Measurements from ENCODE around the gene TBK1.

TBK1 gene
- 62.6 to 130 (median 92.4) reads per million in 4 experiments for total RNA-seq

- DNase-seq, result peak; percentile 21
Measured at GRCh38 chr12:64451687-64452558, at the start of gene TBK1. Gene TBK1 (plus strand): TSS chr12:64452120. CDS start chr12:64455871, 3,751 bp downstream.

- DNase-seq, result no peak
Measured at GRCh38 chr12:64402181-64402580, 49.7 kb upstream of the TBK1 start.

- peak; percentile 84 for DNase-seq
Measured at GRCh38 chr12:64403707-64404469, 48.0 kb upstream of the TBK1 start, which contains the start of gene XPOT. Gene XPOT (plus strand): TSS chr12:64404392. CDS start chr12:64410036, 5,644 bp downstream.

- DNase-seq, result peak; percentile 41
Measured at GRCh38 chr12:64404470-64405256, 47.3 kb upstream of the TBK1 start.

- DNase-seq, result no peak
Measured at GRCh38 chr12:64407342-64408223, 44.3 kb upstream of the TBK1 start.

GRCh38 chr12:64411427-64411826, 40.5 kb upstream of the TBK1 start:
- no peak for DNase-seq

- no peak for DNase-seq
Measured at GRCh38 chr12:64412459-64412858, 39.5 kb upstream of the TBK1 start.

GRCh38 chr12:64413884-64414283, 38.0 kb upstream of the TBK1 start:
- DNase-seq, result no peak

- no peak for DNase-seq
Measured at GRCh38 chr12:64418209-64418608, 33.7 kb upstream of the TBK1 start.

GRCh38 chr12:64419696-64420095, 32.2 kb upstream of the TBK1 start:
- DNase-seq, result no peak

GRCh38 chr12:64427988-64428387, 23.9 kb upstream of the TBK1 start:
- DNase-seq, result no peak

- DNase-seq, result no peak
Measured at GRCh38 chr12:64428956-64429355, 23.0 kb upstream of the TBK1 start.

GRCh38 chr12:64430886-64431285, 21.0 kb upstream of the TBK1 start:
- DNase-seq, result no peak

- no peak for DNase-seq
Measured at GRCh38 chr12:64431791-64432190, 20.1 kb upstream of the TBK1 start.

GRCh38 chr12:64433915-64434314, 18.0 kb upstream of the TBK1 start:
- DNase-seq, result no peak

GRCh38 chr12:64440100-64440499, 11.8 kb upstream of the TBK1 start:
- no peak for DNase-seq

GRCh38 chr12:64445490-64445889, 6.4 kb upstream of the TBK1 start:
- DNase-seq, result no peak

- no peak for DNase-seq
Measured at GRCh38 chr12:64446295-64446694, 5.6 kb upstream of the TBK1 start.

GRCh38 chr12:64450057-64450640, 1.8 kb upstream of the TBK1 start:
- DNase-seq, result no peak

GRCh38 chr12:64450711-64451486, 1.0 kb upstream of the TBK1 start:
- no peak for DNase-seq

Data from effector CD8-positive, alpha-beta T cell (primary cell).